Mucosa of descending colon (tissue), 3 donors: ENCODE data around the gene INSL3. TPM values are rescaled to one million over a fixed set of nuclear protein-coding genes. Genes with fewer than 3 reads are reported as not detected.

Experiments used
- ATAC-seq: fragments of 200-7000 bp; cut with Tn5 transposase; one replicate; pipeline ENCODE4 v1.9.1; 2020; ENCODE audit warnings: mild to moderate bottlenecking, moderate library complexity
- DNase-seq, 3 donors: peaks; one replicate each; pipeline ENCODE4 v3.0.0-alpha.2; 2020
- H3K36me3 ChIP-seq: fragments of 200-600 bp; one replicate; pipeline ENCODE4 v1.8.0; 2021; ENCODE audit warnings: low read depth, mild to moderate bottlenecking
- H3K4me1 ChIP-seq: fragments of 200-600 bp; one replicate; pipeline ENCODE4 v1.8.0; 2021; ENCODE audit warnings: low read depth, mild to moderate bottlenecking
- H3K4me3 ChIP-seq: fragments of 200-600 bp; one replicate; pipeline ENCODE4 v1.8.0; 2021; ENCODE audit warnings: mild to moderate bottlenecking
- H3K9me3 ChIP-seq: fragments of 200-600 bp; one replicate; pipeline ENCODE4 v1.8.0; 2021; ENCODE audit warnings: mild to moderate bottlenecking
- CTCF ChIP-seq: fragments of 200-600 bp; IDR thresholded peaks from one replicate; pipeline ENCODE4 v1.8.0; 2022; ENCODE audit warnings: antibody characterized with exemption, mild to moderate bottlenecking
- intact Hi-C, 2 donors: fragments of 100-400 bp; cut with DNase I in 1 of 2; cut with micrococcal nuclease in 1 of 2; formaldehyde crosslinking; loops; one replicate each; pipeline versions ENCODE4 v1.11.0 to v1.11.1; 2022; cut with DNase I, micrococcal nuclease
- total RNA-seq, 3 donors: library from RNA; stranded (reverse); fragmentation: NEBNext Ultra II Directional in 2 of 3; extraction: Animal tissue kit (Norgen Biotek cat#: 25700) in 2 of 3; gene quantifications; one replicate each; pipeline versions ENCODE4 v1.2.1 to v1.2.4, GENCODE V29; 2021 to 2023
- donor health status: DM: no; HTN: no; CAD: no; lungs with moderate emphysema.
- donor health status: DM: no; HTN: no; CAD: no.
- donor health status: DM: no; HTN: yes; CAD: no.

INSL3 gene
- total RNA-seq, 3 donors from 2014 or later, result not detected

- Histone ChIP-seq H3K36me3 (no peaks in the 10 kb centered on the region), H3K4me3 (no peak overlapping the region), H3K4me1 (peaks cover 4% of the 10 kb centered on the region), H3K9me3 (no peaks in the 10 kb centered on the region)
- DNase-seq, result peak; percentile 86 to 90 (median 89)
- peak; percentile 94 for ATAC-seq
- TF ChIP-seq CTCF, result no peak
- intact Hi-C loops, result no loop called here
These were observed 9.5 kb upstream of the INSL3 start for GRCh38 chr19:17830567-17831418.

- no peaks in the 10 kb centered on the region for H3K36me3 ChIP-seq
- TF ChIP-seq CTCF, result no peak
- intact Hi-C loops, result no loop called here
- peaks cover 4% of the 10 kb centered on the region for H3K4me1 ChIP-seq
- H3K9me3 ChIP-seq, result no peaks in the 10 kb centered on the region
- ATAC-seq (peak; percentile 52), DNase-seq (peak in 2 of 3 donors; percentile 48 to 67)
- no peak overlapping the region for H3K4me3 ChIP-seq
These were observed 8.7 kb upstream of the INSL3 start for GRCh38 chr19:17829855-17830566.

GRCh38 chr19:17826508-17827056 is 5.3 kb upstream of the INSL3 start:
- peaks cover 4% of the 10 kb centered on the region for H3K4me1 ChIP-seq
- no peaks in the 10 kb centered on the region for H3K9me3 ChIP-seq
- DNase-seq, result no peak
- H3K36me3 ChIP-seq, result no peaks in the 10 kb centered on the region
- ATAC-seq, result no peak
- H3K4me3 ChIP-seq, result no peak overlapping the region
- no peak for TF ChIP-seq CTCF
- intact Hi-C loops, result no loop called here

- TF ChIP-seq CTCF, result no peak
- Histone ChIP-seq H3K9me3 (no peaks in the 10 kb centered on the region), H3K36me3 (no peaks in the 10 kb centered on the region), H3K4me3 (no peak overlapping the region), H3K4me1 (no peaks in the 10 kb centered on the region)
- intact Hi-C loops, result no loop called here
- DNase-seq (no peak), ATAC-seq (no peak)
These were observed 3.0 kb upstream of the INSL3 start for GRCh38 chr19:17824339-17824738.

- TF ChIP-seq CTCF, result no peak
- peak; percentile 55 for ATAC-seq
- no peak for DNase-seq
- H3K4me1 ChIP-seq, result no peaks in the 10 kb centered on the region
- no peaks in the 10 kb centered on the region for H3K9me3 ChIP-seq
- intact Hi-C loops, result no loop called here
- H3K4me3 ChIP-seq, result no peak overlapping the region
- no peaks in the 10 kb centered on the region for H3K36me3 ChIP-seq
These were observed 3.5 kb downstream of the INSL3 start for GRCh38 chr19:17817668-17818363.
